Smooth muscle cell (in vitro differentiated cells): ENCODE results near the gene ARID3A. TPM values are rescaled to one million over a fixed set of nuclear protein-coding genes. Genes with fewer than 3 reads are reported as not detected.

Experiments used
- DNase-seq: peaks from one replicate; lab custom pipeline; 2025; ENCODE audit not compliant: unreplicated experiment; lab: John Stamatoyannopoulos, UW
- H2AFZ ChIP-seq: fragments of 200-600 bp; sonication (generic); 2 replicates; pipeline ENCODE4 v1.6.0; 2016; ENCODE audit warnings: antibody characterized with exemption, low read depth, mild to moderate bottlenecking
- H3F3A ChIP-seq: fragments of 200-600 bp; sonication (generic); 2 replicates; pipeline ENCODE4 v1.6.0; 2017; ENCODE audit warnings: antibody characterized with exemption, low read depth
- H3K27ac ChIP-seq: fragments of 200-600 bp; sonication (generic); 2 replicates; pipeline ENCODE4 v1.5.1; 2016; ENCODE audit warnings: low read depth, mild to moderate bottlenecking
- H3K27me3 ChIP-seq: fragments of 200-600 bp; sonication (generic); 2 replicates; pipeline ENCODE4 v1.6.1; 2016; ENCODE audit warnings: low read depth, mild to moderate bottlenecking
- H3K36me3 ChIP-seq: fragments of 200-600 bp; sonication (generic); 2 replicates; pipeline ENCODE4 v1.5.1; 2016; ENCODE audit warnings: low read depth
- H3K4me1 ChIP-seq: fragments of 200-600 bp; sonication (generic); 2 replicates; pipeline ENCODE4 v1.5.1; 2016; ENCODE audit warnings: low read depth
- H3K4me2 ChIP-seq: fragments of 200-600 bp; sonication (generic); 2 replicates; pipeline ENCODE4 v1.6.0; 2016; ENCODE audit warnings: mild to moderate bottlenecking
- H3K4me3 ChIP-seq: fragments of 200-600 bp; sonication (generic); 2 replicates; pipeline ENCODE4 v1.5.1; 2016; ENCODE audit warnings: mild to moderate bottlenecking
- H3K79me2 ChIP-seq: fragments of 200-600 bp; sonication (generic); 2 replicates; pipeline ENCODE4 v1.6.0; 2016; ENCODE audit warnings: low read depth, mild to moderate bottlenecking
- H3K9ac ChIP-seq: fragments of 200-600 bp; sonication (generic); 2 replicates; pipeline ENCODE4 v1.6.0; 2016; ENCODE audit warnings: low read depth
- H3K9me3 ChIP-seq: fragments of 200-600 bp; sonication (generic); replicated peaks from 2 replicates; pipeline ENCODE4 v1.5.1; 2016; ENCODE audit warnings: low read depth
- H4K20me1 ChIP-seq: fragments of 200-600 bp; sonication (generic); 2 replicates; pipeline ENCODE4 v1.6.0; 2016; ENCODE audit warnings: low read depth
- WGBS: methylation state at CpG from one replicate; pipeline ENCODE4 v1.1.7; 2016; ENCODE audit warnings: low lambda C conversion rate; 5-methylcytosine and 5-hydroxymethylcytosine counted together
- polyA plus RNA-seq: library from polyadenylated mRNA; unstranded; fragments of >200 nt; fragmentation: Nextera tagmentation; extraction: Ambion mirVana; gene quantifications from 2 replicates; pipeline ENCODE4 v1.2.1, GENCODE V29; 2016
- total RNA-seq: library from RNA; depleted of rRNA; stranded (reverse); fragments of >200 nt; gene quantifications from 2 replicates; pipeline ENCODE4 v1.2.3, GENCODE V29; 2014
- TF ChIP-seq, protein P1 (sequence below): fragments of 200-600 bp; sonication (generic); IDR thresholded peaks from 2 replicates; pipeline ENCODE4 v1.5.1; 2017; ENCODE audit warnings: borderline replicate concordance, mild to moderate bottlenecking, antibody characterized with exemption; ENCODE audit not compliant: insufficient read depth, poor library complexity, severe bottlenecking

Gene ARID3A
- total and polyA plus RNA-seq, 2 experiments from 2014 or later: 45.7 to 50.3 TPM

DNA sequence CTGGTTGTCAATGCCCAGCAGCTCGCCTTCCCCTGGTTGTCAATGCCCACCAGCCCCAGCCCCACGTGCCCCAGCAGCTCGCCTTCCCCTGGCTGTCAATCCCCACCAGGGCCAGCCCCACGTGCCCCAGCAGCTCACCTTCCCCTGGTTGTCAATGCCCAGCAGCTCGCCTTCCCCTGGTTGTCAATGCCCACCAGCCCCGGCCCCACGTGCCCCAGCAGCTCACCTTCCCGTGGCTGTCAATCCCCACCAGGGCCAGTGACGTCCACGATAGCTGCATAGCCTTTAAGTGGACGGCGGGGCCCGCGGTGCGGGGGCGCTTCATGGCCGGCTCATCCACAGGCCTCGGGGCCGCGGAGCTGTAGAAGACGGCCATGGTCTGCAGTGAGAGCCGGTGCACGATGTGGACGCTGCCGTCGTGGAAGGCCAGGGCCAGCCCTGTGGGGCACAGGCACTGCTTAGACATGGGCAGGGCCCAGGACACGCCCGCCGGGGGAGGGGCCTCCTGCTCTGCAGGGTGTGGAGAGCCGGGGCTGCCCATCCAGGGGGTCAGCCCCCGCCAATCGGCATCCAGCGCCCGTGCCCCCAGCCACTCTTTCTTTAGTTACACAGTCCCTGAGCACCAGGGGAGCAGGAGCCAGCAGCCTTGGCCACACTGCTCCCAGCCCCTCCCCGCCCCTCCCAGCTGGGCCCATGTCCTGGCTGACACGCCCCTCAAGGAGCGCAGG is 46.0 kb upstream of the ARID3A start:
- WGBS: 90% methylated on average over 32 of the region's 37 CpGs
- H3K27me3 ChIP-seq: no peaks in the 10 kb centered on the region
- DNase-seq: no peak
- no peak overlapping the region for H2AFZ ChIP-seq
- no peak overlapping the region for H3K27ac ChIP-seq
- H3K9me3 ChIP-seq: no peaks in the 10 kb centered on the region
- H4K20me1 ChIP-seq: peaks cover 48% of the 10 kb centered on the region
- H3K79me2 ChIP-seq: no peaks in the 10 kb centered on the region
- no peak overlapping the region for H3K4me3 ChIP-seq
- TF ChIP-seq, protein P1, sequence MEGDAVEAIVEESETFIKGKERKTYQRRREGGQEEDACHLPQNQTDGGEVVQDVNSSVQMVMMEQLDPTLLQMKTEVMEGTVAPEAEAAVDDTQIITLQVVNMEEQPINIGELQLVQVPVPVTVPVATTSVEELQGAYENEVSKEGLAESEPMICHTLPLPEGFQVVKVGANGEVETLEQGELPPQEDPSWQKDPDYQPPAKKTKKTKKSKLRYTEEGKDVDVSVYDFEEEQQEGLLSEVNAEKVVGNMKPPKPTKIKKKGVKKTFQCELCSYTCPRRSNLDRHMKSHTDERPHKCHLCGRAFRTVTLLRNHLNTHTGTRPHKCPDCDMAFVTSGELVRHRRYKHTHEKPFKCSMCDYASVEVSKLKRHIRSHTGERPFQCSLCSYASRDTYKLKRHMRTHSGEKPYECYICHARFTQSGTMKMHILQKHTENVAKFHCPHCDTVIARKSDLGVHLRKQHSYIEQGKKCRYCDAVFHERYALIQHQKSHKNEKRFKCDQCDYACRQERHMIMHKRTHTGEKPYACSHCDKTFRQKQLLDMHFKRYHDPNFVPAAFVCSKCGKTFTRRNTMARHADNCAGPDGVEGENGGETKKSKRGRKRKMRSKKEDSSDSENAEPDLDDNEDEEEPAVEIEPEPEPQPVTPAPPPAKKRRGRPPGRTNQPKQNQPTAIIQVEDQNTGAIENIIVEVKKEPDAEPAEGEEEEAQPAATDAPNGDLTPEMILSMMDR: no peak
- no peak overlapping the region for H3K9ac ChIP-seq
- H3F3A ChIP-seq: no peaks in the 10 kb centered on the region
- H3K4me1 ChIP-seq: no peaks in the 10 kb centered on the region
- no peak overlapping the region for H3K4me2 ChIP-seq
- H3K36me3 ChIP-seq: no peaks in the 10 kb centered on the region

DNA sequence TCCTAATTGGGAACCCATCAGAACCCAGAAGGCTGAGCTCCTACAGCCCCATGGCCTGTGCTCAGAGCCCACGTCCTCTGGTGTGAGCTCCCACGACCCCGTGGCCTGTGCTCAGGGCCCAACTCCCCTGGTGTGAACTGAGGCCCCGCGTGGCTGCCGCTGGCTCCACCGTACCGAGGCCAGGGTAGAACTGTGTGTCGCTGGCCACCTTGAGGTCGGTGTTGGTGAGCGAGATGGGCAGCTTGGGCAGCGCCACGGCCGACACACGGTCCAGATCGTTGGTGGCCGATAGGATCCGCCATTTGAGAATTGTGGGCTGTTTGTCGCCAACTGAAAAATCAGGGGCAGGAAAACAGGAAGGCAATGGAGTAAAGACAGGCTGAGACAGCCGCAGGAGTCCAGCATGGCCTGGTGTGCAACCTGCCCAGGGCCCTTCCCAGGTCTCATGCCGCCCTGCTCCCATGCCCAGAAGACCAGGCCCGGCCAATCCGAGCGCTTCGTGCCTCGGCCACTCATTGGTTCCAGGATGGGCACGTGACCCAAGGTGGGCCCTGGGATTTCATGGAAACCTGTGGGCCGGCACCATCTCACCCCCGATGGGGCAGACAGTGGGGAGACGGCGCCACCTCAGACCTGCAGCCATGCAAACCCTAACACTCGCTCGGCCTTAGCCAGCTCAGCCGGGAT is 44.3 kb upstream of the ARID3A start:
- no peak overlapping the region for H3K9ac ChIP-seq
- TF ChIP-seq, protein P1: no peak
- H3K36me3 ChIP-seq: no peaks in the 10 kb centered on the region
- H3K4me2 ChIP-seq: no peak overlapping the region
- WGBS: 98% methylated on average over 32 of the region's 34 CpGs
- no peaks in the 10 kb centered on the region for H3F3A ChIP-seq
- no peak overlapping the region for H2AFZ ChIP-seq
- no peak overlapping the region for H3K4me3 ChIP-seq
- peaks cover 60% of the 10 kb centered on the region for H4K20me1 ChIP-seq
- no peak for DNase-seq
- no peaks in the 10 kb centered on the region for H3K9me3 ChIP-seq
- no peaks in the 10 kb centered on the region for H3K4me1 ChIP-seq
- no peaks in the 10 kb centered on the region for H3K27me3 ChIP-seq
- H3K27ac ChIP-seq: no peak overlapping the region
- no peaks in the 10 kb centered on the region for H3K79me2 ChIP-seq

- no peaks in the 10 kb centered on the region for H3K36me3 ChIP-seq
- no peak for DNase-seq
- no peaks in the 10 kb centered on the region for H3K79me2 ChIP-seq
- no peaks in the 10 kb centered on the region for H3F3A ChIP-seq
- no peak overlapping the region for H3K9ac ChIP-seq
- H4K20me1 ChIP-seq: peaks cover 72% of the 10 kb centered on the region
- H2AFZ ChIP-seq: no peak overlapping the region
- no peaks in the 10 kb centered on the region for H3K4me1 ChIP-seq
- H3K9me3 ChIP-seq: no peaks in the 10 kb centered on the region
- no peak overlapping the region for H3K4me2 ChIP-seq
- no peak overlapping the region for H3K4me3 ChIP-seq
- H3K27me3 ChIP-seq: no peaks in the 10 kb centered on the region
- 97% methylated on average over 22 of the region's 30 CpGs for WGBS
- no peak overlapping the region for H3K27ac ChIP-seq
- TF ChIP-seq, protein P1: no peak
Measured at GRCh38 chr19:882871-883497, 42.9 kb upstream of the ARID3A start.
